MM.1S (cell line): ENCODE measurements around the gene GRAP.

ENCODE experiments used
- CTCF ChIP-seq: fragments of 300-600 bp; sonication (generic); IDR thresholded peaks from 2 replicates; pipeline ENCODE4 v1.5.1; 2016; ENCODE audit warnings: antibody characterized with exemption, low read length, mixed read lengths
- EZH2phosphoT487 ChIP-seq: fragments of 300-600 bp; sonication (generic); IDR thresholded peaks from 2 replicates; pipeline ENCODE4 v1.6.1; 2018; ENCODE audit warnings: antibody characterized with exemption, low read length

GRCh38 chr17:18999394-18999793 lies 47.4 kb downstream of the GRAP start:
- TF ChIP-seq CTCF, result no peak
- TF ChIP-seq EZH2phosphoT487, result no peak
